DND-41 (cell line): ENCODE data around the gene SOS2.

ENCODE experiments used
- ATAC-seq: fragments of 200-7000 bp; cut with Tn5 transposase; 3 replicates; pipeline ENCODE4 v1.9.1; 2021; ENCODE audit warnings: low read depth; ENCODE audit not compliant: insufficient read depth
- DNase-seq: peaks from one replicate; pipeline ENCODE4 v3.0.0-alpha.2; 2020
- H2AFZ ChIP-seq: 2 replicates; pipeline ENCODE4 v1.6.0; 2012; ENCODE audit warnings: low read depth, low read length
- H3K27ac ChIP-seq: 2 replicates; pipeline ENCODE4 v1.5.1; 2012; ENCODE audit warnings: low read length, inconsistent platforms
- H3K27me3 ChIP-seq: fragments of 200-600 bp; sonication (generic); 2 replicates; pipeline ENCODE4 v1.6.0; 2012; ENCODE audit warnings: low read length, mild to moderate bottlenecking, inconsistent platforms; ENCODE audit not compliant: insufficient read depth, poor library complexity
- H3K36me3 ChIP-seq: 2 replicates; pipeline ENCODE4 v1.5.1; 2012; ENCODE audit warnings: low read length, inconsistent platforms; ENCODE audit not compliant: insufficient read depth
- H3K4me1 ChIP-seq: 2 replicates; pipeline ENCODE4 v1.5.1; 2012; ENCODE audit warnings: mild to moderate bottlenecking, low read length; ENCODE audit not compliant: insufficient read depth
- H3K4me2 ChIP-seq: 2 replicates; pipeline ENCODE4 v1.6.0; 2012; ENCODE audit warnings: mild to moderate bottlenecking, moderate library complexity, low read length, inconsistent platforms; ENCODE audit not compliant: insufficient read depth
- H3K4me3 ChIP-seq, 2 experiments: fragments of 200-600 bp in 1 of 2; shearing (Covaris generic) in 1 of 2; 2 replicates each; pipeline ENCODE4 v1.5.1; 2012 to 2016; ENCODE audit warnings: inconsistent platforms in 2 of 2, low read length in 2 of 2, mild to moderate bottlenecking in 2 of 2, low read depth in 1 of 2, moderate library complexity in 1 of 2
- H3K79me2 ChIP-seq: 2 replicates; pipeline ENCODE4 v1.6.0; 2012; ENCODE audit warnings: low read length, inconsistent platforms; ENCODE audit not compliant: insufficient read depth
- H3K9ac ChIP-seq: 2 replicates; pipeline ENCODE4 v1.6.0; 2012; ENCODE audit warnings: low read depth, mild to moderate bottlenecking, inconsistent platforms, low read length, moderate library complexity
- H3K9me3 ChIP-seq: 2 replicates; pipeline ENCODE4 v1.5.1; 2012; ENCODE audit warnings: low read length, moderate library complexity, mild to moderate bottlenecking, inconsistent platforms; ENCODE audit not compliant: insufficient read depth, severe bottlenecking
- H4K20me1 ChIP-seq: 2 replicates; pipeline ENCODE4 v1.6.0; 2012; ENCODE audit warnings: low read length; ENCODE audit not compliant: insufficient read depth
- EZH2 ChIP-seq: IDR thresholded peaks from 3 replicates; pipeline ENCODE4 v1.6.1; 2012; ENCODE audit warnings: borderline replicate concordance, low read depth, mild to moderate bottlenecking, moderate library complexity, low read length, inconsistent platforms; ENCODE audit not compliant: severe bottlenecking
- TF ChIP-seq, protein P1 (sequence below): IDR thresholded peaks from 2 replicates; pipeline ENCODE4 v1.5.1; 2012; ENCODE audit warnings: borderline replicate concordance, low read length, moderate library complexity, mild to moderate bottlenecking; ENCODE audit not compliant: poor library complexity, severe bottlenecking; ENCODE audit errors: extremely low read depth

Gene SOS2

DNA sequence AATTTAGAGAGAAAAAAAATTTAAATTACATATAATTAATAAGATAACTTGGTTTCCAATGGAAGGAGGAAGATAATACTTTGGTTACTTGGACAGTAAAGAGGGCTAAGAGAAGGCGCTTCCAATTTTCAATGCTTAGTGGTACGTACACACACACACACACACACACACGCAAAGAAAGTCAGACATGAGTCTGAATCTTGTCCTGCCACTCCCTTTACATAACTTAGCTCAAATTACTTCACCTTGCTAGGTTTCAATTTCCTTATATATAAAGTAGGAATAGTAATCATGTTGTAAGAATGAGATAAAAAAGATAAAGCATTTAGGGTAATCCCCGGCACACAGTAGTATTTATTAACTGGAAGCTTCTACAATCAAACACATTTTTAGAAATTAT is 75.3 kb downstream of the SOS2 start:
- H3K9me3 ChIP-seq = no peaks in the 10 kb centered on the region

DNA sequence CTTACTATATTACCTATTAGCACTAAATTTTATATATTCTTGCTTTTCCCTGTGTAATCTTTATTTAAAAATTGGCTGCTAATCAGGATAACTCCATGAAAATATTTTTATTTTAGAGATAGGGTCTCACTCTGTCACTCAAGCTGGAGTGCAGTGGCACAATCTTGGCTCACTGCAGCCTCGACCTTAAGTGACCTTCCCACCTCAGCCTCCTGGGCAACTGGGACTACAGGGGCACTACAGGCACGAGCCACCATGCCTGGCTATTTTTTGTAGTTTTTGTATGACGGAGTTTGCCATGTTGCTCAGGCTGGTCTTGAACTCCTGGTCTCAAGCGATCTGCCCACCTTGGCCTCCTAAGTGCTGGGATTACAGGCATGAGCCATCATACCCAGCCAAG is 82.6 kb downstream of the SOS2 start:
- no peak for DNase-seq
- no peak for TF ChIP-seq EZH2
- TF ChIP-seq, protein P1, sequence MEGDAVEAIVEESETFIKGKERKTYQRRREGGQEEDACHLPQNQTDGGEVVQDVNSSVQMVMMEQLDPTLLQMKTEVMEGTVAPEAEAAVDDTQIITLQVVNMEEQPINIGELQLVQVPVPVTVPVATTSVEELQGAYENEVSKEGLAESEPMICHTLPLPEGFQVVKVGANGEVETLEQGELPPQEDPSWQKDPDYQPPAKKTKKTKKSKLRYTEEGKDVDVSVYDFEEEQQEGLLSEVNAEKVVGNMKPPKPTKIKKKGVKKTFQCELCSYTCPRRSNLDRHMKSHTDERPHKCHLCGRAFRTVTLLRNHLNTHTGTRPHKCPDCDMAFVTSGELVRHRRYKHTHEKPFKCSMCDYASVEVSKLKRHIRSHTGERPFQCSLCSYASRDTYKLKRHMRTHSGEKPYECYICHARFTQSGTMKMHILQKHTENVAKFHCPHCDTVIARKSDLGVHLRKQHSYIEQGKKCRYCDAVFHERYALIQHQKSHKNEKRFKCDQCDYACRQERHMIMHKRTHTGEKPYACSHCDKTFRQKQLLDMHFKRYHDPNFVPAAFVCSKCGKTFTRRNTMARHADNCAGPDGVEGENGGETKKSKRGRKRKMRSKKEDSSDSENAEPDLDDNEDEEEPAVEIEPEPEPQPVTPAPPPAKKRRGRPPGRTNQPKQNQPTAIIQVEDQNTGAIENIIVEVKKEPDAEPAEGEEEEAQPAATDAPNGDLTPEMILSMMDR = no peak
- no peak for ATAC-seq
- Histone ChIP-seq H3K36me3 (peaks cover 28% of the 10 kb centered on the region), H3K27me3 (no peaks in the 10 kb centered on the region), H4K20me1 (no peaks in the 10 kb centered on the region), H3K9me3 (no peaks in the 10 kb centered on the region), H3K79me2 (no peaks in the 10 kb centered on the region), H3K9ac (no peak overlapping the region), H2AFZ (no peak overlapping the region), H3K4me1 (no peaks in the 10 kb centered on the region), H3K27ac (no peak overlapping the region), H3K4me2 (no peak overlapping the region), H3K4me3 (no peak overlapping the region)

More for the DNA sequence above, 75.3 kb downstream of the SOS2 start:
- no peak overlapping the region for H3K4me3 ChIP-seq
- H3K9ac ChIP-seq = no peak overlapping the region
- ATAC-seq = no peak
- DNase-seq = no peak
- H3K36me3 ChIP-seq = peaks cover 43% of the 10 kb centered on the region
- H3K79me2 ChIP-seq = no peaks in the 10 kb centered on the region
- H3K4me2 ChIP-seq = no peak overlapping the region
- H4K20me1 ChIP-seq = no peaks in the 10 kb centered on the region
- no peak overlapping the region for H2AFZ ChIP-seq
- no peak overlapping the region for H3K27ac ChIP-seq
- no peaks in the 10 kb centered on the region for H3K4me1 ChIP-seq
- H3K27me3 ChIP-seq = no peaks in the 10 kb centered on the region
- no peak for TF ChIP-seq EZH2
- TF ChIP-seq, protein P1 = no peak

DNA sequence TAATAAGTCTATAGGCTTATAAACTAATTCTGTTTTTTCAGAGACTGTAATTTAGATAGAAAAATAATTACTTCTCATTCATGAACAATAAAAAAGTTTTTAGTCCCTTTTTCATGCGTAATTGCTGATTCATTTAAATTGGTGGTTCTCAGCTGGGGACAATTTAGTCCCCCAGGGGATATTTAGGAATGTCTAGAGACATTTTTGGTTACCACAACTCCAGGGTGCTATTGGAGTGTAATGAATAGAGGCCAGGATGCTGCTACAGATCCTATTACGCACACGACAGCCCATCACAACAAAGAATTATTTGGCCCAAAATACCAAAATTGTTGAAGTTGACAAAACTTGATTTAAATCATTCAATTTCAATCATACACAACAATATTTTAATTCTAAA is 92.2 kb downstream of the SOS2 start:
- no peak for ATAC-seq
- H3K9ac ChIP-seq = no peak overlapping the region
- H2AFZ ChIP-seq = no peak overlapping the region
- H3K4me3 ChIP-seq = no peak overlapping the region
- no peaks in the 10 kb centered on the region; the same call in 1 of the 2 replicates for H3K36me3 ChIP-seq
- H3K4me2 ChIP-seq = no peak overlapping the region
- no peaks in the 10 kb centered on the region for H4K20me1 ChIP-seq
- H3K27ac ChIP-seq = no peak overlapping the region
- DNase-seq = no peak
- no peaks in the 10 kb centered on the region for H3K79me2 ChIP-seq
- no peaks in the 10 kb centered on the region for H3K27me3 ChIP-seq
- H3K4me1 ChIP-seq = no peaks in the 10 kb centered on the region
- no peaks in the 10 kb centered on the region for H3K9me3 ChIP-seq
- TF ChIP-seq EZH2 = no peak

DNA sequence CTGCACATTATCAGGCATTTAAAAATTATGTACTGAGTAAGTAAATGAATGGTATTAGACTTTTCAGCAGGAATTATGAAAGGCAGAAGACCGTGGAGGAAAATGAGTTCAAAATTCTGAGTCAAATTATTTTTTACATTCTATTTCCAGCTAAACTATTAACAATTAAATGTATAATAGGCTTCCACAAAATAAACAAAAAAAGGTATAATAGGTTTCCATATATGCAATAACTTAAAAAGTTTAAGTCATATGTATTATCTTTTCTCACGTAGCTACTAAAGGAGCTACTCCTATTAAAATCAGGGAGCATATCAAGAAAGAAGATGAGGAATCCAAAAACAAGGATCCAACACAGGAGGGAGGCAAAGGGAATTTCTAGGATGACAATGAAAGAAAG is 103.6 kb downstream of the SOS2 start:
- Histone ChIP-seq H3K9me3 (no peaks in the 10 kb centered on the region), H2AFZ (no peak overlapping the region), H3K4me2 (no peak overlapping the region), H3K27ac (no peak overlapping the region), H3K9ac (no peak overlapping the region), H3K36me3 (peaks cover 27% of the 10 kb centered on the region; the same call in 1 of the 2 replicates), H4K20me1 (no peaks in the 10 kb centered on the region), H3K4me3 (no peak overlapping the region), H3K27me3 (no peaks in the 10 kb centered on the region), H3K79me2 (no peaks in the 10 kb centered on the region), H3K4me1 (no peaks in the 10 kb centered on the region)
- ATAC-seq (no peak), DNase-seq (no peak)
- TF ChIP-seq, protein P1 = no peak
- no peak for TF ChIP-seq EZH2
